Fibroblast of pulmonary artery (primary cell): ENCODE data around the gene DPYD.

Experiments
- DNase-seq: peaks from one replicate; pipeline ENCODE4 v3.0.0-alpha.2; 2010; ENCODE audit warnings: low read depth
- H3K4me3 ChIP-seq: replicated peaks from 2 replicates; pipeline ENCODE4 v1.5.1; 2011; ENCODE audit warnings: low read depth, mild to moderate bottlenecking, control low read depth, low read length, moderate library complexity
- CTCF ChIP-seq: IDR thresholded peaks from 2 replicates; pipeline ENCODE4 v1.5.1; 2011; ENCODE audit warnings: mild to moderate bottlenecking, control low read depth, low read length, inconsistent platforms; ENCODE audit errors: missing control alignments

Gene DPYD

DNA sequence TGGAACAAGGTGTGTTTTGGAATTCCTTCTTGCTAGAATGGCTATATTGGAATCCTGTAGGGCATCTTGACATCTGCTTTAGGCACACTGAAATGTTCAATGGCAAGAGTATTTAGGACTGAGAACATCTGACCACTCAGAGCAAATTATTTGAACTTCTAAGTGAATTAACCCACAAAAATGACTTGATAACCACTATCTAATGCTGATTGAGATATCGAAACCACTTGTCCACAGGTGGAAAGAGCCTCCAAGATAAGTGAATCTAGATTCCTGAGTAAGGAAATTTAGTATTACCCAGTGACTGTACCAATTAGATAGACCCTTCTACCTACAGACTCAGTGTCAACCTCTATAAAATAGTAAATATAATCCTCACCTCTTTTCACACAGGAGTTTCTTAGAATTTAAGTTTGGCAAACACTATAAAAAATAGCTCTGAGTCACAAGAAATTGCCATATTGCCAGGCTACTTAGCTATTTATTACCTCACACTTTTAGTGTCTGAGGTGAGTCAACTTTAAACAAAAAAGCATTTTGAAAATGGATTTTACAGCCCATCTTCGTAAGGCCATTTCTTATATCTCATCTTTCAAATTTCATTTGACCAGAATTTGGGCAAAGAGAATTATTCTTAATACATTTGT is 777.5 kb downstream of the DPYD start:
- peak; percentile 36 for DNase-seq
- H3K4me3 ChIP-seq: no peak overlapping the region
- TF ChIP-seq CTCF: no peak

- no peak for TF ChIP-seq CTCF
- DNase-seq: no peak
- no peak overlapping the region for H3K4me3 ChIP-seq
These were observed 780.2 kb downstream of the DPYD start for GRCh38 chr1:97140611-97141010.

DNA sequence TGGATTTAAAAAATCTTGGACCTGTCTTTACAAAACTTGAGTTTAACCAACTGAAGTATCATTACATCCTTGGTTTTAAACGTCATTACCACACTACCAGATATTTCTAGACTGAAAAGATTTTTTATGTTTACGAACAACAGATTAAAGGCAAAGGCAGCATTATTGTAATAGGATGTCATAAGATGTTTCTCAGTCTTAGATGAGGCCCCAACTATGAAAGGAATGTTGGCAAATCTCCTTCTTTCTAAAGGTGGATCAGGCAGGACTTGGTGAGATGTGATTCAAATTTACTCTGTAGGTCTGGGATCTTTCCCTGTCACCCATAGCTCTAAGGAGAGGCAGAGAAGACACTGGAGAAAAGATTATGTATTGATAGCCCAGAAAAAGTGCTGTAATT is 781.3 kb downstream of the DPYD start:
- H3K4me3 ChIP-seq: no peak overlapping the region
- DNase-seq: peak; percentile 63
- TF ChIP-seq CTCF: no peak

DNA sequence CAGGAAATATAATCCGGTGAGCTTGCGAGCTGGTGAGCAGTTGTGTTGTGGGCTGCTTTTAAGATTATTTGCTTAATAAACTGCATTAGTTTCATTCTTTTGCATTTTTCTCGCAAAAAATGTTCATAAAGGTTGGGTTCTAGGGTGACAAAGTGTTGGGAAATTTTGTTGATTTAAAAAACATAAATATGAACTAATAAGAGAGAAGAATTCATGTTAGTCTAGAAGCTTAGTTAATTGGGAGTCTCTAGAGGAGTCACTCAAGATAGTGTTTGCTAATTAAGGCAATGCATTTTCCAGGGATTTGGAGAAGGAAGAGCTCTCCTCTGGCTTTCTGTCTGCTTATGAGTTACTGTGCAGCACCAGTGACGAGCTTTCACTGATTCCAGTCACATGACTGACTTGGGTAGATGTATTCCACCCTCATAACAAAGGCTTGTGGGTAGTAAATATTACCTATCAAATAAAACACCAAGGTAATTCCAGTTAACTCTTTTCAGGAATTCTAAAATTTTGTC is 782.3 kb downstream of the DPYD start:
- H3K4me3 ChIP-seq: no peak overlapping the region
- no peak for TF ChIP-seq CTCF
- DNase-seq: no peak

DNA sequence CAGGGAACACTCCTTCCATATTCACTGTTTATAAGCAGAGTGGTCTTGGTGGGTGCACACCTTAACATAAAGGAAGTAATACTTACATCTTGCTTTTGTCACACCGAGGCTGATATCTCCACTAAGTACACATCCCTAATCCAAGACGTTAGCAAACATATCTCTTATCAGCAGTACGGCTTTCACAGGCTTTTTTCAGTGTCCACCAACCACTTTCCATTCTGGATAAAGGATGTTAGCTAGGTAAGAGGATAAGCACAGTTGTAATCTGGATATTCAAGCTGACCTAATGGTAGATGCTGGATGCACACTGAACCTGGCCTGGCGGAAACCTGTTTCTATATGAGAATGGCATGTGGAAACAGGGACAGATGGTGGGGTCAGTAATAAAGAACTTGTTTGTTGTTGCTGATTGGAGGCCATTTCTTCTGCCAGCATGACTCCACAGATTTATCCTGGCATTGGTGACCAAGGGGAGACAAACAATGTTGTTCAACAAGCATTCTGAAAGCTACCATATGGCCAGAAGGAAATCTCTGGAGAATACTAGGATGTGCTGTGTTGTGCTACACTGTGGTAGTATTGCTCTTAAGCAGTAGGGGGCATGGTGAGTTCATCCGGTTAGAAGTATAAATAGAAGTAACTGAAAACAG is 782.8 kb downstream of the DPYD start:
- peak; percentile 81 for TF ChIP-seq CTCF
- peak; percentile 91 for DNase-seq
- H3K4me3 ChIP-seq: no peak overlapping the region

DNA sequence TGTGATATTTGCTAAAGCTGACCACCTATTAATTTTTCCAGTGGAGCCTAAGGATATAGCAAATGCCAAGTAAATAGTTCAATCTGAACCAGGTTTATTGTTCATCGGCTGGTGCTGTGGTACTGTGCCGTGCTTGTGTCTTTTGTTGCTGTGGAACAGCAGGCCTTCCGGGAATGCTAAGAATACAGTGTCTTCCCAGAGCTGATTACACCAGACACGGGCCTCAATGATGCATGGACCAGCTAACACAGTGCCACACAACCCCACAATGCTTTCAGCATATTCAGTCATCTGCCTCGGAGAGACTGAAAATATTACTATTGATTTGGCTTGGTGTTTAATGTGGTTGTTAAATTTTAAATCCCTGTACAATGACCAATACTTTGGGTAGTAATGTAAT is 783.8 kb downstream of the DPYD start:
- no peak overlapping the region for H3K4me3 ChIP-seq
- no peak for TF ChIP-seq CTCF
- DNase-seq: no peak
